ENCODE data around the gene APOC1.
"Not testable (repeated sequence)": the region's sequence is repeated elsewhere in the genome, so short reads cannot be mapped to it uniquely, and the experiment has no call there.

Gene APOC1

DNA sequence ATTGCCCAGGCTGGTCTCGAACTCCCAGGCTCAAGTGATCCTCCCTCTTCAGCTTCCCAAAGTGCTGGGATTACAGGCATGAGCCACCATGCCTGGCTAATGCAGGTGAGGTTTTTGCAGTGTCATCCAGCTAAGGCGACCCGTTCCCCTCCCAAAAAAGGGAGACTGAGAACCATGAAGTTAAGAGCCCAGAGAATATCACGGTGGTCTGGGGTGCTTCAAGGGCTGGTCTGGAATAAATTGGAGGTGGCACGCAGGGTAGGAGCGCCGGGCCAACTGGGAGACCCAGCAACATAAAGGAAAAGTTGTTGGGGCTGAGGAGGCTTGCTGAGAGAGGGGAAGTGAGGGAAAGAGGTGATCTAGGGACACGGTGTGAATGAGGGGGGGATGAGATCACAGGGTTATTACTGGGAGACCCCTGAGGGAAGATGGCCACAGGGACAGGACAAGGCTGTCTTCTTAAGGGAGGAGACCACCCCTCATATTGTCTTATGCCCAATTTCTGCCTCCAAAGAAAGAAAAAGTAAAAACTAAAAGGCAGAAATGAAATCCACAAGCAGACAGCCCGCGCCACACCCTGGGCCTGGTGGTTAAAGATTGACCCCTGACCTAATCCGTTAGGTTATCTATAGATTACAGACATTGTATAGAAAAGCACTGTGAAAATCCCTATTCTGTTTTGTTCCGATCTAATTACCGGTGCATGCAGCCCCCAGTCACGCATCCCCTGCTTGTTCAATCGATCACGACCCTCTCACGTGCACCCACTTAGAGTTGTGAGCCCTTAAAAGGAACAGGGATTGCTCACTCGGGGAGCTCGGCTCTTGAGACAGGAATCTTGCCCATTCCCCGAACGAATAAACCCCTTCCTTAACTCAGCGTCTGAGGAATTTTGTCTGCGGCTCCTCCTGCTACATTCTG, 636 bp upstream of the APOC1 start:
- DNase-seq = not testable (repeated sequence)

DNA sequence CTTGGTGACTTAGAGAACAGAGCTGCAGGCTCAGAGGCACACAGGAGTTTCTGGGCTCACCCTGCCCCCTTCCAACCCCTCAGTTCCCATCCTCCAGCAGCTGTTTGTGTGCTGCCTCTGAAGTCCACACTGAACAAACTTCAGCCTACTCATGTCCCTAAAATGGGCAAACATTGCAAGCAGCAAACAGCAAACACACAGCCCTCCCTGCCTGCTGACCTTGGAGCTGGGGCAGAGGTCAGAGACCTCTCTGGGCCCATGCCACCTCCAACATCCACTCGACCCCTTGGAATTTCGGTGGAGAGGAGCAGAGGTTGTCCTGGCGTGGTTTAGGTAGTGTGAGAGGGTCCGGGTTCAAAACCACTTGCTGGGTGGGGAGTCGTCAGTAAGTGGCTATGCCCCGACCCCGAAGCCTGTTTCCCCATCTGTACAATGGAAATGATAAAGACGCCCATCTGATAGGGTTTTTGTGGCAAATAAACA, 9.9 kb downstream of the APOC1 start:
- no peak for DNase-seq

DNA sequence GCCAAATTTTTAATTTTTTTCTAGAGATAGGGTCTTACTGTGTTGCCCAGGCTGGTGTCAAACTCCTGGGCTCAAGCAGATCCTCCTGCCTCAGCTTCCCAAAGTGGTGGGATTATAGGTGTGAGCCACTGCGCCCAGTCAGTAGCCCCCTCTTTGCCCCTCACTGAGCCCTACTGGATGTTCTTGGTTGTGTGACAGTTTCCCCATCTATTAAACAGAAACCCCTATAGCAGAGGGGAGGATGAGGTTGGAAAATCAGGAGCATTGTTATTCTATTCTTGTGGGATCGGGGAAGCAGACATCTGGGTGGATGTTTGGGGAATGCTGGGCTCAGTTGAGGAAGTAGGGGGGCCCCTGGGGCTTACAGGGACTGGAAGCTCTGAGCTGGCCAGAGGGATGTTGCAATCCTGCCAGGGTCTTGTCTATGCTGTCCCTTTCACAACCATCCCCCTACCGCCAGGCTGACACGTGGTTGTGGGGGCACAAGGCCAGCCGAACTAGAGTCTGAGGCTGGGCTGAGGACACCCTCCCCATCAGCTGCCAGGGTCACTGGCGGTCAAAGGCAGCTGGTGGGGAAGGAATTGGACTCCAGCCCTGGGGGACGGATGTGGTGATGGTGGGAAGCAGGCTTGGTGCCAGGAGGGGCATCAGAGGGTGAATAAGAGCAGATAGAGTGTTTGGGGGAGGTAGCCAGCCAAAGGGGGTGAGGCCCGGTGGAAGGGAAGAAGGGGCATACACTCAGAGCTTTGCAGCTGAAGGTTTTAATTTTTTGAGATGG, 10.9 kb downstream of the APOC1 start:
- DNase-seq = no peak

DNA sequence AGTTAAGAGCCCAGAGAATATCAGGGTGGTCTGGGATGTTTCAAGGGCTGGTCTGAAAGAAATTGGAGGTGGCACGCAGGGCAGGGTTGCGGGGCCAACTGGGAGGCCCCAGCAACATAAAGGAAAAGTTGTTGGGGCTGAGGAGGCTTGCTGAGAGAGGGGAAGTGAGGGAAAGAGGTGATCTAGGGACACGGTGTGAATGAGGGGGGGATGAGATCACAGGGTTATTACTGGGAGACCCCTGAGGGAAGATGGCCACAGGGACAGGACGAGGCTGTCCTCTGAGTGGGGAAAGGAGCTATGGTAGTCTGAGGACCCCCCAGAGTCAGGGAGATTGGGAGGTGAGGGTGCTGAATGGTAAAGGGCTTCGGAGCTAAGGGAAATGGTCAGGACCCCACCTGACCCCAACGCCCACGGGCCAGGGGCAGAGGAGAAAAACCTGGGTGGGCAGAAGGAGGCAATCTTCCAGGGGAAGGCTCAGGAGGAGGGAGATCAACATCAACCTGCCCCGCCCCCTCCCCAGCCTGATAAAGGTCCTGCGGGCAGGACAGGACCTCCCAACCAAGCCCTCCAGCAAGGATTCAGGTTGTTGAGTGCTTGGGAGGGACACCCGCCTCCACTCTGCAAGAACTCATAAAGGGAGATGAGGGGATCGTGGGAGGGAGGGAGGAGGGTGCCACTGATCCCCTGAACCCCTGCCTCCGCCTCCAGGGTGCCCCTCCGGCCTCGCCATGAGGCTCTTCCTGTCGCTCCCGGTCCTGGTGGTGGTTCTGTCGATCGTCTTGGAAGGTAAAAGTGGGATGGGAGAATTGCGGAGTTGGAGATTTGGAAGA, 12.1 kb downstream of the APOC1 start:
- DNase-seq = not testable (repeated sequence)

DNA sequence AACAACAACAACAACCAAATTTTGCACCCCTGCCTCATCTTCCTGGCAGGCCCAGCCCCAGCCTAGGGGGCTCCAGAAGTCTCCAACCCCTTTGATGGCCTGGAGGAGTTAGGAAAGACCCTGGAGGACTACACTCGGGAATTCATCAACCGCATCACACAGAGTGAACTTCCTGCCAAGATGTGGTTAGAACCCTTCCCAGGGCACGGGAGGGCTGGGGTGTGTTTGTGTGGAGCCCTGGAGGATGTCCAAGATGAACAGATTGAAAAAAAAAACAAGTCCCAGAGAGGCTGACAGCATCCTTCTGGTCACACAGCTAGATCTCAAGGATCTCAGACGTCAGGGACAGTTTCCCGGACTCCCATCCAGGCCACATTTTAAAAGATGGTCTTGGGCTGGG, 13.3 kb downstream of the APOC1 start:
- DNase-seq = no peak

DNA sequence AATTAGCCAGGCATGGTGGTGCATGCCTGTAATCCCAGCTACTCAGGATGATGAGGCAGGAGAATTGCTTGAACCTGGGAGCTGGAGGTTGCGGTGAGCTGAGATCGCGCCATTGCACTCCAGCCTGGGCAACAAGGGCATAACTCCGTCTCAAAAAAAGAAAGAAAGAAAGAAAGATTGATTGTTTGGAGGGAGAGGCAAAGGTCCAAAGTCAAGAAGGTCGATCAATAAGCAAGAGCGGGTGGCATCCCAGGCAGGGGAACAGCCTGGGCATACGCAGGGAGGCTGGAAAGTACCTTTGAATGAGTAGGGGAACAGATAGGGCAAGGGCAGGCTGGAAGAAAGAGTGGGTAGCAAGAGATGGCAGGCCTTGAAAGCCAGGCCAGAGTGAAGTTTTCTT, 15.7 kb downstream of the APOC1 start:
- DNase-seq = no peak

DNA sequence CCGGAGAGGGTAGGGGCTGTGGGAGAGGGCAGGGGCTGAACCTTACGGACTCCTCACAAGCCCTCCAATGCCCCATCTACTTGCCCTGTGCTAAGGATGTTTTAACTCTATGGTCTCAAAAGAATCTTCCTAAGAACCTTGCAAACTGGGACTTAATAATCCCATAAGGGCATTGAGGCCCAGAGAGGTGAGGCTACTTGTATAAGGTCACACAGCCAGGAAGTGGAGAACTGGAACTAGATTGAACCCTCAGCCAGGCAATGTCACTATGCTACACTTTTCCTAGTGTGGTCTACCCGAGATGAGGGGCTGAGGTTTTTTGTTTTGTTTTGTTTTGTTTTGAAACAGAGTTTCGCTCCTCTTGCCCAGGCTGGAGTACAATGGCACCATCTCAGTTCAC, 17.1 kb downstream of the APOC1 start:
- DNase-seq = no peak

DNA sequence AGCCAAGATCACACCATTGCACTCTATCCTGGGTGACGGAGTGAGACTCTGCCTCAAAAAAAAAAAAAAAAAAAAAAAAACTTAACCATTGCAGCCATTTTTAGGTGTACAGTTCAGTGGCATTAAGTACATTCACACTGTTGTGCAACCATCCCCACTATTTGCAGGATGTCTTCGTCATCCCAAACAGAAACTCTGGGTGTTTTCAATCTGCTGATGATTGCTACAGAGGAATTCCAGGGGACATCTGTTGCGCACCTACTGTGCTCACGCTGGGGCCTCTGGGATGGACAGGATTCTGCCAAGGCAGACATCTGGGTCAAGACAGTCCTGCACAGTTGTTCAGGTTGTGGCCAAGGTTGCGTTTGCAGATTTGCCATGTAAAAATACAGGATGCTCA, 25.3 kb downstream of the APOC1 start:
- DNase-seq = no peak

DNA sequence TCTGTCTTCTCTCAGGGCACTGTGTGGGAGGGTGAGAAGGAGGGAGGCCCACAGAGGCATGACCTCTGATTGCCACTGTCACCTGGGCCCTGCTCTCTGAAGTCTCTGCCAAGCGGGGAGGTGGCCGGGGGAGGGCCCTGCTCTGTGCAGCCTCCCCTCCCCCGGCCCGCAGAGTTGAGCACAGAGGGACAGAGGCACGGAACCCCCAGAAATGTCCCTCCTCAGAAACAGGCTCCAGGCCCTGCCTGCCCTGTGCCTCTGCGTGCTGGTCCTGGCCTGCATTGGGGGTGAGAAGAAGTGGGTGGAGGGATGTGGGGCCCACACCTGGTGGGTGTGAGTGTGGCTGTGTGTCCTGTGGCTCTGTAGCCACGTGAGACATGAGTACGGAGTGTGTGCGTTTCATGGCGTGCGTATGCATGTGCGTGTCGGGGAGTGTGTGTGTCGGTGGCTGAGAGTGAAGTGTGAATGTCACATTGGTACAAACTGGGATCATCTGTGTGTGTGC, 27.7 kb downstream of the APOC1 start, which contains the start of gene APOC4:
Gene APOC4 (plus strand): TSS at position 171 of the 505 bp plus-strand sequence. CDS start 41 bp downstream, at position 212.
- no peak for DNase-seq

DNA sequence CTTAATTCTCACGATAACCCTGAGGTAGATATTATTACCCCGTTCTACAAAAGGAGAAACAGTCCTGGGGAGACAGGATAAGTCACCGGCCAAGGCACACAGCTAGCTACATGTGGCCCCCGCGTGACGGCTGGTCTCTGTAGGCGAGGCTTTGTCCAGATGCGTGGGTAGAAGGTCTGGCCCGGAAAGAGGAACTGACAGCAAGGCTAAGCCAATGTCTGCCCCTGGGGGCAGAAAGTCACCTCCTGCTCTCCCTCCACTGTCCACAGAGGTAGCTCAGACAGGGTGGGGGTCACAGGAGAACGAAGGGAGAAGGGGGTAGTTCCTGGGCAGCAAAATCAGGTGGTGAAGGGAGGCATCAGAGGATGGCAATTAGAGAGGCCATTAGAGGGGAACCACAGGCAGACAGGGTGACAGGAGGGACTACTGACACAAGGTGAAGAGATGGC, 29.4 kb downstream of the APOC1 start:
- DNase-seq = no peak

DNA sequence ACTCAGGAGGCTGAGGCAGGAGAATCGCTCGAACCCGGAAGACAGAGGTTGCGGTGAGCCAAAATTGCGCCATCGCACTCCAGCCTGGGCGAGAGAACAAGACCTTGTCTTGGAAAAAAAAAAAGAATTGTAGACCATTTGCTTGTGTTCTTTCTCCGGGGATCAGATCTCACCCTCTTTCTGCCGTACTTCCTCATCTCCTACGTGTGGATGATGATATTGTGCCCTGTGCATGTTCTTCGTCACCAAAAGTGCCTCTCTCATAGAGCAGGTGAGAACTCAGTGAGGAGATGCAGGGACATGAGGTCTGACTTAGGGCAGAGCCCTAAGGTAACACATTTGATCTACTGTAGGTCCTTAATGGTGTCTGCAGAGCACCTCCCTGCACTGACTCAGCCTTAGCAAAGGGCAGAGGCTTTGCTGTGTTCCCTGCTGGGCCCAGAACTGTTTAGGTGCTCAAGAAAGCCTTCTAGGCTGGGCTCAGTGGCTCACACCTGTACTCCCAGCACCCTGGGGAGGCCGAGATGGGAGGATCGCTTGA, 32.7 kb downstream of the APOC1 start:
- DNase-seq = no peak

DNA sequence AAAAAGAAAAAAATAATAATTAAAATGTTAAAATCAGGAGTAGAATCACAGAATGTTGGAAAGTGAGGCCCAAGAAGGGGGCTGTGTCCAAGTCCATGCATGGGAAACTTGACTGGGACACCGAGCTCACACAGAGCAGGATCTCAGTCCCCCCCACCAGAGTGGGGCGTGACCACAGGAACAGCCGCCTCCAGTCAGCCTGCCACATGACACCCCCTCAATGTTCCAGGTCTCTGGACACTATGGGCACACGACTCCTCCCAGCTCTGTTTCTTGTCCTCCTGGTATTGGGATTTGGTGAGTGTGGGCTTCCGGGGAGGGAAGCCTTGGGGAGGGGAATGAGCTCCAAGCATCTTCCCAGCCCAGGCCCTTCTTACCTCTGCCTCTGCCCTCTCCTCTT, 33.8 kb downstream of the APOC1 start:
- no peak for DNase-seq

DNA sequence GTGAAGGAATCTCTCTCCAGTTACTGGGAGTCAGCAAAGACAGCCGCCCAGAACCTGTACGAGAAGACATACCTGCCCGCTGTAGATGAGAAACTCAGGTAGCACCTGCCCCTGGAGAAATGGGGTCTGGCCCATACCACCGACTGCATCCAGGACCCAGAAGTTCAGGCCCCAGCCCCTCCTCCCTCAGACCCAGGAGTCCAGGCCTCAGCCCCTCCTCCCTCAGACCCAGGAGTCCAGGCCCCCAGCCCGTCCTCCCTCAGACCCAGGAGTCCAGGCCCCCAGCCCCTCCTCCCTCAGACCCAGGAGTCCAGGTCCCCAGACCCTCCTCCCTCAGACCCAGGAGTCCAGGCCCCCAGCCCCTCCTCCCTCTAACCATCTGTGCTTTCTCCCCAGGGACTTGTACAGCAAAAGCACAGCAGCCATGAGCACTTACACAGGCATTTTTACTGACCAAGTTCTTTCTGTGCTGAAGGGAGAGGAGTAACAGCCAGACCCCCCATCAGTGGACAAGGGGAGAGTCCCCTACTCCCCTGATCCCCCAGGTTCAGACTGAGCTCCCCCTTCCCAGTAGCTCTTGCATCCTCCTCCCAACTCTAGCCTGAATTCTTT, 34.5 kb downstream of the APOC1 start:
- no peak for DNase-seq

DNA sequence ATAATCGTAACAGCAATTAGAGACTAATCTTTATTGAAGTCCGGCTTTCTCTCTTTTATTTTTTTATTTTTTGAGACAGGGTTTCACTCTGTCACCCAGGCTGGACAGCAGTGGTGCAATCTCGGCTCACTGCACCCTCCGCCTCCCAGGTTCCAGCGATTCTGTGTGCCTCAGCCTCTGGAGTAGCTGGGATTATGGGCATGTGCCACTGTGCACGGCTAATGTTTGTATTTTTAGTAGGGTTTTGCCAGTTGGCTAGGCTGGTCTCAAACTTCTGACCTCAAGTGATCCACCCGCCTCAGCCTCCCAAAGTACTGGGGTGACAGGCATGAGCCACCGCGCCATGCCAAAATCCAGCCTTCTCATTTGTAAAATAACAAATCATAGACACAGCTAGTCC, 35.1 kb downstream of the APOC1 start:
- no peak for DNase-seq

DNA sequence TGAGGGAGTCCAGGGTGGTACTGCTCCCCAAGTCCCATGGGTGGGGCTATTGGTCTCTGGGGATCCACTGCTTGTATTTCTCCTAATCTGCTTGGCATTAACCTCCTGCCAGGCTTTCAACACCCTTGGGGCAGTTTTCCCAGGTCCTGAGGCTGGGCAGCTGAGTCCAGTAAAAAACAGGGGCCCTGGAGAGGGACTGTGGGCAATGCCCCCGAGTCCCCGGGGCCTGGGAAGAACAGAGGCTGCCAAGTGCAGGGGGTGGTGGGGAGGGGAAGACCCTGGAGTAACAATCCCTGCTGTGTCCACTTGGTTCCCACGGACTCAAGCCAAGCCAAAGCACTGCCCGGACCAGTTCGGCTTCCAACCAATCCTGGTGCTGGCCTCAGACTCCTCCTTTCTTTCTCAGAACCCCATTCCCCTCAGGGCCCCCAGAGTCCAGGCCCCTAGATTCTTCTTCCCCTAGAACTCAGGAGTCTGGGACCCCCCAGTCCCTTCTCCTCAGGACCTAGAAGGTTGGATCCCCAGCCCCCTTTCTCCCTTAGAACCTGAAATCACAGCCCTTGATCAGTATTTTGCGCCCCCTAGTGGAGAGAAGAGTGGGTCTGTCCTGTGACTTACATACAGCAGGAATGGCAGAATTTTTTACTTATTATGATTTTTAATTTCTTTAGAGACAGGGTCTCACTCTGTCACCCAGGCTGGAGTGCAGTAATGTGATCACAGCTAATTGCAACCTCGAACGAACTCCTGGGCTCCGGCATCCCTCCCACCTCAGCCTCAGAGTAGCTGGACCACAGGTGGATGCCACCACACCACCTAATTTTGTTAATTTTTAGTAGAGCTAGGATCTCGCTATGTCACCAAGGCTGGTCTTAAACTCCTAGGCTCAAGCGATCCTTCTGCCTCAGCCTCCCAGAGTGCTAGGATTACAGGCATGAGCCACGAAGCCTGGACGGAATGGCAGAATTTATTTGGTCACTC, 37.1 kb downstream of the APOC1 start:
- peak; percentile 71 to 80 for DNase-seq

DNA sequence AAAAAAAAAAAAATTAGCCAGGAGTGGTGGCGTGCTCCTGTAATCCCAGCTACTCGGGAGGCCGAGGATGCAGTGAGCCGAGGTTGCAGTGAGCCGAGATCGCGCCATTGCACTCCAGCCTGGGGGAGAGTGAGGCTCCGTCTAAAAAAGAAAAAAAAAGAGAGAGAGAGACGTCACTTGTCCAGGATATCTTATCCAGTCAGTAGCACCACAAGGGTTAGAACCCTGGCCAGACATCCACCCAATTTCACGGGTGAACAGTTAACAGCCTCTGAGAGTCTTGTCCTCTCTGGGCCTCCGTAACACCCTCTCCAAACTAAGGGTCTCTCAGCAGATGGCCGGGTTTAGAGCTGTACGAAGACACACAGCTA, 39.9 kb downstream of the APOC1 start:
- no peak for DNase-seq

DNA sequence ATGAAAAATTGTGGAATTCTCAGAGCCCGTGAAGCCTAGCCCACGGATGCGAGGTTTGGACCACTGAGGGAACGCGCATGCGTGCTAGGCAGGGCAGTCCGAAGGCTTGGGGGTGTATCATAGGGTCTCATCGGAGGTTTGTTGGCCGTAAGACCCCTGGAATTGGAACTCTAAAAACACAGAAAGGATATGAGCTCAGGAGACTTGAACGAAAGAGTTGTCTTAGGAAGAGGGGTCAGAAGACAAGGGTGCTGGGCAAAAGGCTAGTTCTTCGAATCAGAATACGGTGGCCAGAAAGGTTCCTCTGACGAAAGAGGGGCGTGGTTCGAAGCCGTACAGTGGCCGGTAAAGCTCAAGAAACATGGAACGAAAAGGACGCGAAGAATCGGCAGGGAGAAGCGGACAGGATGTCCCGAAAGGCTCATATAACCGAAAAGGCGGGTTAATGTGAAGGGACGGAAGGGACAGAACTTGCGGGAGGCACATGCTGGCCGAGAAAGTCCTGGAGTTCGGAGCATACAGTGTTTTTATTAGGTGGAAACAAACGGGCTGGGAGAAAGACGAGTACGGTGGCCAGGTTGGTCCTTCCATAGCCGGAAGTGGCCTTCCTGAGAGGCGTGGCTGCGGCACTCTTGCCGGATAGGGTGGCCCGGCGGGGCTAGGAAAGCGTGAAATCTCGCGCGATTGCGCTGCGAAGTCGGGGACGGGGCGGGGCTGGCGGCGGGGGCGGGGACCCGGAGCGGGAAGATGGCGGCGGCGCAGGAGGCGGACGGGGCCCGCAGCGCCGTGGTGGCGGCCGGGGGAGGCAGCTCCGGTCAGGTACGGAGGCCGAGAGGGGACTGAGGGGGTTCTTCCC, 40.5 kb downstream of the APOC1 start, which contains the start of gene CLPTM1:
Gene CLPTM1 (plus strand): TSS at position 732 of the 856 bp plus-strand sequence. CDS start 16 bp downstream, at position 748.
- peak; percentile 95 for DNase-seq

DNA sequence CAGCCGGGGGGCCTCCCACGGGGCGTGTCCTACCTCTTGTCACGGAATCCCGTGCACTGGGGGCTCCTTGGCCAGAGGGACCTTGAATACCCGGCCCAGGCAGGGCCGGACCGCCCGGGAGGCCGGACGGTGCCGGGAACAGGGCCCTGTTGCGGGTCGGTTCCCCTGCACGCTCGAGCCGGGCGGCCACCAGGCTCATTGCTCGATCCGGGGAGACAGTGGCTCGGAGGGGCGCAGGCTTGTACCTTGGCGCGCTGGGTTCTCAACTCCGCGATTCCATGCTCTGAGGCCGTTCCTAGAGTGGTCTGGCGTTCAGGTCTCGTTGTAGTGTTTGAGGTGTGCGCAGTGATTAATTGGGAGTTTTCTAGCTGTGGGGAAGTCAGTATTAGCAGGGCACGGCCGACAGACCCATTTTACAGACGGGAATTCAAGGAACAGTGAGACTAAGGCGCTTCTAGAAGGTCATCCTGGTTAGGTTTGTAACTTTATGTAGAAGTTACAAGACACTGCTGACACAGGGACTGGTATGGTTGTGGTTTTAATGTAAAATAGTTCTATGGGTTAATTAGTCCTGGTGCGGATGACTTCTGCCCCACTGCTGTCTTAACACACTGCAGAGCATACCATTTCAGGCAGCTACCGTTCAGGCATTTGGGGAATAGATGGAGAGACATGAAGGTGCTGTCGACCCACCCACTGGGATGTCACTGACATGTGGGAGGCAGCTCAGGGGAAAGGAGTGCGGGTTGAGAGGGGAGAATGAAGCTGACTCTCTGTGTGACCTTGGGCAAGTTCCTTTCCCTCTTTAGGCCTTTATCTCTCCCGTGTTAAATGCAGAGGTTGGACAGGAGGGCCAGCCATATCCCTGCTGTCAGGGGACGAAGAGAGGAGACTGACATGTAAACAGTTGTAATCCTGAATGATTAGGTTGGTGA, 41.4 kb downstream of the APOC1 start:
- DNase-seq = no peak
